IPS DF 6.9 (cell line): ENCODE measurements around the gene SNAI3.

Experiments used
- DNase-seq: peaks from one replicate; pipeline ENCODE4 v3.0.0-alpha.2; 2013; ENCODE audit warnings: low read depth, low spot score
- H3K27ac ChIP-seq: one replicate; pipeline ENCODE4 v1.5.1; 2013; ENCODE audit warnings: low read length, control low read depth
- H3K27me3 ChIP-seq: 2 replicates; pipeline ENCODE4 v1.6.1; 2013; ENCODE audit warnings: mild to moderate bottlenecking, low read length; ENCODE audit not compliant: control insufficient read depth, insufficient read depth
- H3K36me3 ChIP-seq: 2 replicates; pipeline ENCODE4 v1.6.1; 2013; ENCODE audit warnings: low read length; ENCODE audit not compliant: control insufficient read depth, insufficient read depth
- H3K4me1 ChIP-seq: 2 replicates; pipeline ENCODE4 v1.6.1; 2013; ENCODE audit warnings: low read length; ENCODE audit not compliant: control insufficient read depth, insufficient read depth
- H3K4me3 ChIP-seq: 2 replicates; pipeline ENCODE4 v1.5.1; 2013; ENCODE audit warnings: mild to moderate bottlenecking, low read length
- H3K9me3 ChIP-seq: 2 replicates; pipeline ENCODE4 v1.6.1; 2013; ENCODE audit warnings: low read length, inconsistent platforms; ENCODE audit not compliant: control insufficient read depth, insufficient read depth
- WGBS: extraction: QIAGEN DNeasy Blood & Tissue Kit; methylation state at CpG from one replicate; pipeline ENCODE4 v1.1.7; 2013; ENCODE audit warnings: mixed read lengths, missing lambda C conversion rate; ENCODE audit not compliant: insufficient read length, insufficient coverage; 5-methylcytosine and 5-hydroxymethylcytosine counted together

SNAI3 gene

GRCh38 chr16:88649924-88650748 lies 36.2 kb downstream of the SNAI3 start:
- Histone ChIP-seq H3K27me3 (no peaks in the 10 kb centered on the region), H3K9me3 (no peaks in the 10 kb centered on the region), H3K4me1 (peaks cover 4% of the 10 kb centered on the region), H3K4me3 (peak overlapping the region; percentile 57), H3K27ac (no peak overlapping the region), H3K36me3 (peaks cover 14% of the 10 kb centered on the region)
- no CpG with 5 or more reads among the region's 37 CpGs for WGBS
- DNase-seq, result no peak

DNA sequence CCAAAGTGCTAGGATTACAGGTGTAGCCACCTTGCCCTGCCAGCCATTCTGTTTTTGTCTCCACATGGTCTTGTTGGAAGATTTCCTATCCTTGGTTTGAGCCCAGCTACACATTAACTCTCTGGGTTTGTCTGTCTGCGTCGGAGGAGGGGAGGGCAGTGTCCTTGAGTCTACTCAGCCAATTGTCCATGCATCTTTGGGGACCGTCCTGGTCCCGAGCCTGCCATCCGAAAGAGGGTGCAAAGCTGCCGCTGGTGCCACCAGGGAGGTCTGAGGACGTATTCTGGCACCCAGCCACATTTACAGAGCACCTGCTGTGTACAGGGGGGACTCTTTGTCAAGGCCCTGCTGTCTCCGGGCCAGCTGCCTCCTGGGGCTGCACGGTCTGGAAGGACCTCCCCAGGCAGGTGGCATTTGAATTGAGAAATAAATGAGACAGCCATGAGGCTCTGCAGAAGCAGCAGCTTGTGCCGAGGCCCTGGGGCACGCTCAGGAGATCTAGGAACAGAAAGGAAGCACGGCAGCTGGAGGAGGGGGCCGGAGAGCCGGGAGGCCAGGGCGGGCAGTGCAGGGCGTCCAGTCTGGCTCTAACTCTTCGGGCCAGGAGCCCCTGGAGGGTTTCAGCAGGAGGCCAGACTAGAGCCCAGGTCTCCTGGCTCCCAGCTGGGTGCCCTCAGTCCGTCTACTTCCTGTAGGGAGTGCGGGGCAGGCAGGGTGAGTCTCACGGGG lies 36.9 kb downstream of the SNAI3 start:
- DNase-seq, result no peak
- peaks cover 4% of the 10 kb centered on the region for H3K4me1 ChIP-seq

DNA sequence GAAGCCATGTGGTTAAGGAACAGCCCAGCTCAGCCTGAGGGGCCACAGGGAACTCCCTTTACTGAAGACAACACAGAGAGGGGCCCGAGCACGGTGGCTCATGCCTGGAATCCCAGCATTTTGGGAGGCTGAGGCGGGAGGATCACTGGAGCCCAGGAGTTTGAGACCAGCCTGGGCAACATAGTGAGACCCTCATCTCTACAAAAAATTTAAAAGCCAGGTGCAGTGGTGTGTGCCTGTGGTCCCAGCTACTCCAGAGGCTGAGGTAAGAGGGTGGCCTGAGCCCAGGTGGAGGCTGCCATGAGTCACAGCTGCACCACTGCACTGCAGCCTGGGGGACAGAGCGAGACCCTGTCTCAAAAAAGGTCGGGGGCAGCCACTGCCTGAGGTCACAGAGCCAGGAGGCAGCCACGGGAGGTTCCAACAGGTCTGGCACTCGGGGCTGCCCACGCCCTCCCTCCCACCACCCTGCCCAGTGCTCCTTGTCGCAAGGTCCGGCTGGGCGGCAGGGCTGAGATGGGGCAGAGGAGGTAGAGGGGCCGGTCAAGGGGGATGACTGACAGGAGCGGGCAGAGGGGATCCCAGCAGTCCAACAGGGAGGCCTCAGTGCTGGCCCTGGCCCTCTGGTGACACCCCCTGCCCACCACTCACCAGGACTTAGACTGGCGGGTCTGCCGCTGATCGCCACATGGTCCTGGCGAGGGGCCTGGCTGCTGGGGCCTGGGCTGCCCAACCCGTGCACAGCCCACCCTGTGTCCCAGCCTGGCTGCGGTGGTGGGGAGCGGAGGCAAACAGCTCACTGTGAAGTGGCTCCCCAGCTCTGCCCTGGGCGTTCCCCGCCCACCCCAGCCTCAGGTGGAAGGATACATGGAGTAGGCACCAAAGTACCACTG lies 38.9 kb downstream of the SNAI3 start:
- WGBS, result no CpG with 5 or more reads among the region's 22 CpGs
- DNase-seq, result no peak
- no peak overlapping the region for H3K4me3 ChIP-seq
- H3K27ac ChIP-seq, result no peak overlapping the region
- H3K36me3 ChIP-seq, result no peaks in the 10 kb centered on the region; the same call in 1 of the 2 replicates
- H3K4me1 ChIP-seq, result peaks cover 4% of the 10 kb centered on the region
- H3K9me3 ChIP-seq, result no peaks in the 10 kb centered on the region
- no peaks in the 10 kb centered on the region for H3K27me3 ChIP-seq

More for the DNA sequence above, 36.9 kb downstream of the SNAI3 start:
- no CpG with 5 or more reads among the region's 20 CpGs for WGBS
- Histone ChIP-seq H3K4me3 (no peak overlapping the region; the same call in 1 of the 2 replicates), H3K36me3 (peaks cover 6% of the 10 kb centered on the region), H3K27ac (no peak overlapping the region), H3K27me3 (no peaks in the 10 kb centered on the region), H3K9me3 (no peaks in the 10 kb centered on the region)

DNA sequence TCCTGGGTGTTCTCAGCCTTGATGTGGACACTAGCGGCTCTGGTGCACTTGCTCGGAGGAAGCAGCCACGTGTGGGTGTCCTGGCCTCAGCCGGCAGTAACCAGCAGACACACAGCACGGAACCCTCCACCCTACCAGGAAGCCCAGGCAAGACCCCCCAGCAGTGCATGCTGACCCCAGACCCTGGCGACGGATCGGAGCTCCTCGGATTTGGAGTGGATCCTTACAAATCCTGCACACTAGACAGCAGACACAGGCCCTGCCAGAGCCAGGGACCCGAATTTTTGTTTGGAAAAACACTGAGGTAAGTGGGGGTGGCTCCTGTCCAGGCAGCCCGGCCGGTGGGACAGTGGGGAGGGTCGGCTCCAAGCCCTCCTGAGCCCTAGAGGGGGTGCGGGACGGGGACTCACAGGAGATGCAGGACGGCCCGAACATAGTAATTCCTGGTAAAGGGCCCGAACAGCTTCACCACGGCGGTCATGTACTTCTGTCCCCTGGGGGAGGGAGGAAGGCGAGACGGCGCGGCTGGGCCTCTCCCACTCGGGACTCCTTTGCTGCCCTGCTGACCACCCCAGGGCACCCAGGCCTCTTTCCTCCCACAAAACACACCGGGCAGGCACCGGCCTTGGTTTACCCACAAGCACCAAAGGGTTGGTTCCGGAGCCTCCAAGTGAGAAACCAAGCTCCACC lies 39.8 kb downstream of the SNAI3 start:
- Histone ChIP-seq H3K4me1 (peaks cover 4% of the 10 kb centered on the region), H3K27ac (no peak overlapping the region), H3K9me3 (no peaks in the 10 kb centered on the region), H3K27me3 (no peaks in the 10 kb centered on the region), H3K4me3 (no peak overlapping the region), H3K36me3 (no peaks in the 10 kb centered on the region; the same call in 1 of the 2 replicates)
- WGBS, result no CpG with 5 or more reads among the region's 28 CpGs
- DNase-seq, result no peak

DNA sequence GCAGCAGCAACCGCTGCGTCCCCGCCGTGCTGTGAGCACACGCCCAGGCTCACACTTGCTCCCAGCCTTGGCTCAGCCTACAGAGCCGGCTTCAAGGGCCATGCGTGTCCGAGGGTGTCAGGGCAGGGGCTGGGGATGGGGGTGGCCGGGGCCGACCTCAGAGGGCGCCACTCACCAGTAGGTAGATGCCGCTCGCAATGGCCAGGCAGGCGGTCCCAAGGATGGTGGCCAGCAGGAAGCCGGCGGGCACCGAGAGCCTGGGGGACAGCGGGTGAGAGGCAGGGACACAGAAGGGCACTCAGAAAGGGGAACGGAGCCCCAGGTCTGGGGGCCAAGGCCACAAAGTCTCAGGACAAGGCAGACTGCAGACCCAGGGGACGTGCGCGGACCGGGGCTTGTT lies 40.4 kb downstream of the SNAI3 start:
- Histone ChIP-seq H3K27ac (no peak overlapping the region), H3K36me3 (no peaks in the 10 kb centered on the region; the same call in 1 of the 2 replicates), H3K4me3 (no peak overlapping the region), H3K27me3 (no peaks in the 10 kb centered on the region), H3K9me3 (no peaks in the 10 kb centered on the region), H3K4me1 (no peaks in the 10 kb centered on the region; the same call in 1 of the 2 replicates)
- DNase-seq, result no peak
- WGBS, result no CpG with 5 or more reads among the region's 23 CpGs

- DNase-seq, result no peak
These were observed 40.9 kb downstream of the SNAI3 start for GRCh38 chr16:88645455-88645854.

DNA sequence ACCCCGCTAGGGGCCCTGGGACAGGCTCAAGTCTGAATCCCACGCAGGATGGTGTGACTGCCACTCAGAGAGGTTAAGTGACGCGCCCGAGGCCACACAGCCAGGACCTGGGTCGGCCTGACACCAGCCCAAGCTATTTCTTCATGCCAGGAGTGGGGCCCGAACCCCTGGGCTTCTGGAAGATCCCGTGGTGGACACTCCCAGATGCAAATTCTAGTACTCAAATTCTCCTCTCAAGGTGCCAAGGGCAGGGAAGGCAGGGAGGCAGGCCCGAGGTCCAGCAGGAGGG lies 42.7 kb downstream of the SNAI3 start:
- Histone ChIP-seq H3K27me3 (no peaks in the 10 kb centered on the region; the same call in 1 of the 2 replicates), H3K4me3 (no peak overlapping the region), H3K9me3 (no peaks in the 10 kb centered on the region), H3K27ac (no peak overlapping the region), H3K4me1 (peaks cover 7% of the 10 kb centered on the region), H3K36me3 (no peaks in the 10 kb centered on the region; the same call in 1 of the 2 replicates)
- no CpG with 5 or more reads among the region's 9 CpGs for WGBS
- DNase-seq, result no peak

More at GRCh38 chr16:88645455-88645854, 40.9 kb downstream of the SNAI3 start:
- Histone ChIP-seq H3K4me1 (peaks cover under 1% of the 10 kb centered on the region; the same call in 1 of the 2 replicates), H3K27ac (no peak overlapping the region), H3K36me3 (no peaks in the 10 kb centered on the region; the same call in 1 of the 2 replicates), H3K27me3 (no peaks in the 10 kb centered on the region), H3K9me3 (no peaks in the 10 kb centered on the region), H3K4me3 (no peak overlapping the region)
- no CpG with 5 or more reads among the region's 16 CpGs for WGBS

- no peaks in the 10 kb centered on the region for H3K9me3 ChIP-seq
- H3K4me1 ChIP-seq, result peaks cover 7% of the 10 kb centered on the region
- no peak for DNase-seq
- H3K4me3 ChIP-seq, result no peak overlapping the region
- no peaks in the 10 kb centered on the region; the same call in 1 of the 2 replicates for H3K27me3 ChIP-seq
- no peak overlapping the region for H3K27ac ChIP-seq
- WGBS, result no CpG with 5 or more reads among the region's 58 CpGs
- no peaks in the 10 kb centered on the region; the same call in 1 of the 2 replicates for H3K36me3 ChIP-seq
These were observed 43.2 kb downstream of the SNAI3 start for GRCh38 chr16:88642881-88643643.

DNA sequence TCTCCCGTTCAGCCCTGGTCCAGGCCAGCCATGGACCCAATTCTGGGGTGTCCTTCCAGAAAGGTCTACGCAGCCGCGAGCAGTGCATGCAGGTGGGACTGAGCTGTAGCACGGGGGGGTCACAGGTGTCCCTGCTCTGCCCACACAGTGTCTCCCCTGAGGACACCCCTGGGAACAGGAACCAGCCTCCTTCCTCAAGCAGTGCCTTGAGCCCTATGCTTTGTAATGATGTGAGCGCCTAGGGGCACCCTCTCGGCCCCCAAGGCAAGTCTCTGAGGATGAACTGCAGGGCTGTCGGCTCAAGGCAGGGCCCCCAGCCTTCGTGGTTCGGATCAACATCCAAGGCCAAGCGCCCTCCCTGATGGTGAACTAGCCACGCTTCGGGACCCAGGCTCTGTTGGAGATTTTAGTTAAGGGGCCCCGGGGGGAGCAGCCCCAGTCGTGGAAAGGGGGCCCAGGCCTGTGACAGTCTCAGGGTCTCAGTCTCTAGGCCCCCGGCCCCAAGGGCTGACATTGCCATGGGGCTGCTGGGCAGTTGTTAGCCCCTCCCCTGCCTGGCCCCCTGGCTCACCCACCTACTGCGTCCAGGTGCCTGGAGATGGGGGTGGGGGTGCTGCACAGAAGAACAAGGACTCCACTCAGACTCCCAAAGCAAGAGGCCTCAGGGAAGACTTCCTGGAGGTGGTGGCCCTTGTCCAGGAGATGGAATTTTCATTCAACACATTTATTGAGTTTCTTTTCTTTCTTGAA lies 45.6 kb downstream of the SNAI3 start:
- no peak overlapping the region for H3K4me3 ChIP-seq
- DNase-seq, result no peak
- no peaks in the 10 kb centered on the region for H3K9me3 ChIP-seq
- no peaks in the 10 kb centered on the region; the same call in 1 of the 2 replicates for H3K27me3 ChIP-seq
- H3K4me1 ChIP-seq, result peaks cover 8% of the 10 kb centered on the region
- no peak overlapping the region for H3K27ac ChIP-seq
- WGBS, result no CpG with 5 or more reads among the region's 17 CpGs
- no peaks in the 10 kb centered on the region; the same call in 1 of the 2 replicates for H3K36me3 ChIP-seq
